RPMI7951 (cell line): ENCODE measurements around the gene PKNOX2. TPM values are rescaled to one million over a fixed set of nuclear protein-coding genes. Genes with fewer than 3 reads are reported as not detected.
"Not testable (repeated sequence)": the region's sequence is repeated elsewhere in the genome, so short reads cannot be mapped to it uniquely, and the experiment has no call there.

Experiments used
- DNase-seq: peaks from one replicate; pipeline ENCODE4 v3.0.0-alpha.2; 2012; ENCODE audit warnings: low read depth
- total RNA-seq: library from RNA; depleted of rRNA; stranded (reverse); fragments of >200 nt; shearing (Covaris generic); gene quantifications from 2 replicates; pipeline ENCODE4 v1.2.3, GENCODE V29; 2014

The PKNOX2 gene
- total RNA-seq, 1 experiment from 2014 or later: 2.8 TPM

DNA sequence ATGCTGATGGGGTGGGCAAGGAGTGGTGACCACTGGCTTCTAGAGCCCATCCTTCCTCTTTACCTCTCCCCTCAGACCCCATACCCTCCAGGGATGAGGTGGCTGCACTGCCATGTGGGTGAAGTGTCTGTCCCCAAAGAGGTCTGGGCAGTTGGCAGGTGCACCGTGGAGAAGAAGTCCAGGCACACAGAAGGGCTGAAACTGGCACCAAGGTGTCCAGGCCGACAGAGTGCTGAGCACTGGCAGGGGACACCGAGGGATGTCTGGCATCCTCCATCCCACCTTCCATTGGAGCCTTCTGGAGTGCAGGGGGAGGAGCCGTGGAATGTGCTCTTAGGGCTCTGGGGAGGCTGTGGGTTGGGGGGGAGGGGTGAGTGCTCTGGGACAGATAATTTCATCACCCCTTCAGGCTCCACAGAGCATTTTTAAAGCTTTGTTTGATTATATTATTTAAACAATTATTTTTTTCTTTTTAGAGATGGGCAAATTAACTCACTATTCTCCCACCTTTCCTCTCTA lies 37.9 kb downstream of the PKNOX2 start:
- DNase-seq: no peak

DNA sequence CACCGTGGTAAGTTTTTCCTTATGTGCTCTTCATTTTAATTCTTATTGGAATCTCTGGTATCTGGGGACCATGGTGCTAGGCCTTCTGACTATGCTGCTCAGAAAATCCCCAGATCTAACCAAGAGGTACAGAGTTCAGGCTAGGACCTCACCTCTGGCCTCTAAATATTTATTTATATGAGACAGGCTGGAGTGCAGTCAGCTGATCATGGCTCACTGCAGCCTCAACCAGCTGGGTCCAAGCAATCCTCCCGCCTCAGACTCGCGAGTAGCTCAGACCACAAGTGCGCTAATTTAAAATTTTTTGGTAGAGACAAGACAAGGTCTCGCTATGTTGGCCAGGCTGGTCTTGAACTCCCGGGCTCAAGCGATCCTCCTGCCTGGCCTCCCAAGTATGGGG lies 38.4 kb downstream of the PKNOX2 start:
- DNase-seq: no peak

DNA sequence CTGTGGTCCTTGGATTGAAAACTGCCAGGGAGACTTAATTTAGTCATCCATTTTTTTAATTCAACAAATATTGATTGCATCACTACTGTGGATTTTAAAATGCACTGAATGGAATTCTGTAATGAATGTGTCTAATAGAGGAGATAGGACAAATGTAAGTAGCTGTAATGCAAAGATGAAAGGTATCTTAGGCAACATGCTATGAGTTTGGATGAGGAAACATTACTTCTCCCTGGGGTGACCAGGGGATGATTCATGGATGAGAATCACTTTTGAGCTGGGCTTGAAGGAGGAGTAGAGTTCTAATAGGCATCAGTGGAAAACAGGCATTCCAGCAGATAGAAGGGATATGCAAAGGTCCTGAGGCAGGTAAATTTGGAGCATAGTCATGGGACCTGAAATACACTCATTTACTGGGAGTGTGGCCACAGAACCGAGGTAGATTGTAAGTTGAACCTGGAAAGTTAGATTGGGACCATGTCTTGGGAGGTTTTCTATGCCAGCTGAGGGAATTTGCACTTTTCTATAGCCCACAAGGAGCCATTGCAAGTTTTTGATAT lies 43.4 kb downstream of the PKNOX2 start:
- no peak for DNase-seq

DNA sequence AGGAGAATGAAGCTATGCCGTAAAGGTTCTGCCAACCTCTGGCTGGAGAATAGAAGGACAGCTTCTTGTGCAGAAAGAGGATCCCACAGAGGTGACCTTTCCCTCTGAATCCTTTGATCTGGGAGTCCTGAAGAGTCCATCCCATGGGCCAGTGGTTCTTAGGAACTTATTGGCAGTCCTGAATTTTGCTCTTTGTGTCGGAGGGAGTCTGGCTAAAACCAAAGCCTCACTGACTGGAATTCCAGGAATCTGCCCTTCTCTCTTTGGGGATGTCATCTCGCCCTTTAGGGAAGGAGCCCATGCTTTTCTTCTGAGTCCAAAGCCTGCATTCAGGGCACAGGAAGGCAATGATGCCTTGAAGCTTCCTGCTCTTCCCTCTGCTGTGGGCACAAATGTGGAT lies 45.5 kb downstream of the PKNOX2 start:
- DNase-seq: no peak

DNA sequence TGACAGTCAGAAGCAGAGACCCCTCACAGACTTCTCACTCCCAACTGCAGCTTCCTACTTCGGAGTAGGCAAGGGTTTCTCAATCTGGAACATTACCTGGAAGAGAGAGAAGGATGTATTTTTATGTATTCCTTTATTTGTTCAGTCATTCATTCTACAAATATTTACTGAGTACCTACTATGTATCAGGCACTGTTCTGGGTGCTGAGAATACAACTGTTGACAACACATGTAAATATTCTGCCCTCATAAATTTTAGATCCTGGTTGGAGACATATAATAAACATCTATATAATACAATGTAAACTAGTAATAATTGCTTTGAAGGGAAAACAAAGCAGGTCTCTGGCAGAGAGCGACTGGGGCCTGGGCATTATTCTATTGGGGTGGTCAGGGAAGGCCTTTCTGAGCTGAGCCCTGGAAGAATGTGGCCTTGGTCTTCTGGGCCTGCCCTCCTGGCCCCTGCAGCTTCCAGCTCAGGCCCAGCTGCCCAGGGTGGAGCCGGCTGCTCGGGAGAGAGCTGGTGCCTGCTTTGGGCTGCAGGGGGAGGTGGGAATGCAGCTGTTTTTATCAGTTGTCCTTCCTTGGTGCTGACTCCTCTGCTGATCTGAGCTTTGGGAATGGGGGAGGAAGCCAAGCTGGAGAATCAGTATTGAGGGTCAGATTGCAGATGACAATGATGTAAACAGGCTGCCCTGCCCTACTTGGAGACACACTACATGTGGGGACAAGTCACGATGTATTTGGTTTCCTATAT lies 46.8 kb downstream of the PKNOX2 start:
- no peak for DNase-seq

DNA sequence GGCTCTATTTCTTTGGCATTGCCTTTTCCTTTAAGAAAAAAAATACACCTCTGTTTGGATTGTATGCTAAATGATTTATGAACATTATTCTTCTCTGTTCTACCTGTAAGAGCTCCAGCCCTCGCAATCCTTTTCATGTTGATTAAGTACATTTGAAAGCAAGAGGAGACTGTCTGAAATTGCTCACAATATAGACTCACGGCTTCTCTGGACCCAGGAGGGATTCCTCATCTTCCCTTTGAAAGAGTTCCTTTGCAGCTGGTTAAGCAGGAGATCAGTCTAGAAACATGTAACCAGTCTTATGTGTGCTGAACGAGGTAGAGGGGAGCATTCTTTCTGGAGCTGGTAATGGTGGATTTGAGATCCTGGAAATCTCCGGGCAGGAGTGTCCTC lies 47.4 kb downstream of the PKNOX2 start:
- no peak for DNase-seq

DNA sequence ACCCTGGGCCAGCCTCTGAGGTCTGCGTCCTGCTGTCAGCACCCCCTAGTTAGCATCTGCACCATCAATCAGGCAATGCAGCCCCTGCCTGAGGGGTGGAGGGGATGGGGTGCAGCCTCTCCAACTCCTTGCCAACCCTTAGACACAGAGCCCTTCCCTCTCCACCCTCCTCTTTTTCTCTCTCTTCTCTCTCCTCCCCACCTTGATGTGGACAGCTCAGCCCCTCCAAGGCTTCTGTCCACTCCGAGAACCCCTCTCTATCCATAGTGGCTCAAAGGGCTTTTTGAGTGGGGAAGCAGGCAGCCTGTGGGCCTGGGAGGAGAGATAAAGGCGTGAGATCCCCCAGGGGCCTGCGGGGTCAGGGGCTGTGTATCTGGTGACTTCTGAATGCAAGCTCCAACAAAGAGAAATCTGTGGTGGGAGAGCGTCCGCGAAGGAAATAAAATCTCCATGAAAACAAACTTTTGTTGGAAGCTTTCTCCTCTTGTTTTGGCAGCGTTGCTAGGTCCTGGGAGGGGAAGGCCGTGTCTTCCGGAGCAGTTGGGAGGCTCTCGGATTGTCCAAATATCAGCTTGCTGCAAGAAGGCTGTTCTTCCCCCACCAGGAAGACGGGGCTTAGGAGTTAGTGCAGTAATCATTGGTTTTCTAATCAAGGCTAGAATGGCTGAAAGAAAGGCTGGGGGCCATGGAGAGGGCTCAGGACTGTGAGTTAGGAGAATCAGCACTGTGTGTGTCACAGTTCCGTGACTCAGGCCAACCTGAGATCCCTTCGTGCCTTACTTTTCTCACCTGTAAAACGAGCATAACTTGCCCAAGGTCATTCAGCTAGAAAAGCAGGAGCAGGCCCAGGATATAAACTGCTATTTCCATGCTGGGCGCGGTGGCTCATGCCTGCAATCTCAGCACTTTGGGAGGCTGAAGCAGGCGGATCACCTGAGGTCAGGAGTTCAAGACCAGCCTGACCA lies 50.3 kb downstream of the PKNOX2 start:
- DNase-seq: peak; percentile 49

DNA sequence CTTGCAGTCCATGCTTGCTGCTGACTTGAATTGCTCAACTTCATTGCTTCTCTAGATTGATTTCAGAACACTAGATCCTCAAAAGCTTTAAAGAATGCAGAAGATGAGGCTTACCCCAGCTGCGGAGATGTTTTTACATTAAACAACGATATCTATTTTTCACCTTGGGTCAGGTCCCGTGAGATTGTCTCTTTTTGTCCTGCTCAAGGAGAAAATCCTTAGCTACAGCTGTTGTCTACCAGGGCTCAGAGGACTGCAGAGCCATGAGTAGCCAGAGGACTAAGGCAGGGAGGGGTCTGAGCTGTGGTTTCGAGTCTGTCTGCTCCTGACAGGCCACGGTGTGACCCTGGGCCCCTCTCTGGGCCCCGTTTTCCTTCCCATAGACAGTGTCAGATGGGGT lies 51.4 kb downstream of the PKNOX2 start:
- DNase-seq: no peak

DNA sequence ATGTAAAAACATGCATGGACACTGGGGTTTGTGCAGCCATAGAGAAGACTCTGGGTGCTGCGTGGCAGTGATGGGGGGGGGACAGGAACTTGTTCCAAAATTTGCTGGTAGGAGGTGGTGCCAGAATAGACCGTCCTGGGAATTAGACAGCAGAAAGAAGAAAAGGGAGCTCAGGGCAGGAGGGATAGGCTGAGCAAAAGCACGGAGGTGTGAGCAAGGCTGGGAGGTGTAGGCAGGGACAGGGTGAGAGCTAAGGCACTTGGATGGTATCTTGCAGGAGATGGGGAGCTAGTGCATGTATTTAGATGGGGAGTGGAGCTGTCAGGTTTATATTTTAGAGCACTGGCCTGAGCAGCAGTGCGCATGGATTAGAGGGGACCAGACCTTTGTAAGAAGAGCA lies 53.8 kb downstream of the PKNOX2 start:
- DNase-seq: no peak

DNA sequence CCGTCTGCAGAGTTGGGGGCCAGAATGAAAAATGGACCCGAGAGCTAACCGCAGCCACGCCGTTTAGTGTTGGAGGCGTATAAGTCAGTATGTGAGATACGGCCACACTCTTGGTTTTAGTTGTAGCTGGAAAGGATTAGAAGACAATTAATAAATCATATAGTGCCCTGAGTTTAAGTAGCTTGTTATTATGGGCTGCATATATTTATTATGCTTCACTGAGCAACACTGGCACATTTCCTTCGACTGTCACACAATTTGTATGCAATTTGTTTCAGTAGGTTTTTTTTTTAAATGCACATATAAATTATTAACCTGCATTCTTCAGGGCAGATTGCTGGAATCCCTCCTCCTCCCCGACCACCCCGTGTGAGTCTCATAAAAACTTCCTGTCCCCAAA lies 56.9 kb downstream of the PKNOX2 start:
- no peak for DNase-seq

DNA sequence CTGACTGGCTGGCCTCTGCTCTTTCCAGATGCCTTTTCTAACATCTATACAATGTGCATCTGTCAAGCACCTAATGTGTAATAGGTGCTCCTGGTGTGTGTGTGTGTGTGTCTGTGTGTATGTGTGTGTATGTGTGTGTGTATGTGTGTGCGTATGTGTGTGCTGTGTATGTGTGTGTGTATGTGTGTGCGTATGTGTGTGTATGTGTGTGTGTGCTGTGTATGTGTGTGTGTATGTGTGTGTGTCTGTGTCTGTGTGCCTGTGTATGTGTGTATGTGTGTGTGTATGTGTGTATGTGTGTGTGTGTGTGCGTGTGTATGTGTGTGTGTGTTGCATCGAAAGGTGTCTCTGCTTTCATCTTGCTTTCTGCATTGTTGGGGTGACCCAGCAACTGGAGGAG lies 57.9 kb downstream of the PKNOX2 start:
- no peak for DNase-seq

DNA sequence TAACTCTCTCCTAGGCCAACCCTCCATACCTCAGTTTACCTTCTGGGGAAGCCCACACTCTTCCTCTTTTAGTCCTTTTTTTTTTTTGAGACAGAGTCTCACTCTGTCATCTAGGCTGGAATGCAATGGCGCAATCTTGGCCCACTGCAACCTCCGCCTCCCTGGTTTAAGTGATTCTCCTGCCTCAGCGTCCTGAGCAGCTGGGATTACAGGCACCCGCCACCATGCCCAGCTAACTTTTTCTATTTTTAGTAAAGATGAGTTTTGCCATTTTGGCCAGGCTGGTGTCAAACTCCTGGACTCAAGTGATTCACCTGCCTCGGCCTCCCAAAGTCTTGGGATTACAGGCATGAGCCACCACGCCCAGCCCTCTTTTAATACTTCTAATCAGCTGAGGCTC lies 58.6 kb downstream of the PKNOX2 start:
- DNase-seq: not testable (repeated sequence)

DNA sequence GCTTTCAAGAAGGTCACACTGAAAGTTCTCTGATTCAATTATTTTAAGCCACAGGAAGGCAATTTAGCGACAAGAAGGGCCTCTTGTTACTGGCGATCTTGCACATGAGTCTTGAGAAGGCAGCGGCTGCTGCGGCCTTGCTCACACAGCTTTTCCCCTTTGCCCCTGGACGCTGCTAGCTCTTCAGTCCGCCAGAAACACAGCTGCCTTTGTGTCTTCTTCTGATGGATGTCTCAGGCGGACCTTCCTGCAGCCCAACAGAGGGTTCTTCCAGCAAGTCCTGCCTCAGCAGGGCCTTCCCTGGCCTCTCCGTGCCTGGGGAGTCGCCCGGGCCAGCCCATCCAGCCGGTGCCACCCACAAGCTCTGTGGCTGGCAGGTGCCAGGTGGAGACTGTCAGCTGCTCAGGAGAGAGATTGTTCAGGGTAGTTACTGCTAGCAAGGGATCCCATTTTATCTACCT lies 59.4 kb downstream of the PKNOX2 start:
- DNase-seq: peak; percentile 42

DNA sequence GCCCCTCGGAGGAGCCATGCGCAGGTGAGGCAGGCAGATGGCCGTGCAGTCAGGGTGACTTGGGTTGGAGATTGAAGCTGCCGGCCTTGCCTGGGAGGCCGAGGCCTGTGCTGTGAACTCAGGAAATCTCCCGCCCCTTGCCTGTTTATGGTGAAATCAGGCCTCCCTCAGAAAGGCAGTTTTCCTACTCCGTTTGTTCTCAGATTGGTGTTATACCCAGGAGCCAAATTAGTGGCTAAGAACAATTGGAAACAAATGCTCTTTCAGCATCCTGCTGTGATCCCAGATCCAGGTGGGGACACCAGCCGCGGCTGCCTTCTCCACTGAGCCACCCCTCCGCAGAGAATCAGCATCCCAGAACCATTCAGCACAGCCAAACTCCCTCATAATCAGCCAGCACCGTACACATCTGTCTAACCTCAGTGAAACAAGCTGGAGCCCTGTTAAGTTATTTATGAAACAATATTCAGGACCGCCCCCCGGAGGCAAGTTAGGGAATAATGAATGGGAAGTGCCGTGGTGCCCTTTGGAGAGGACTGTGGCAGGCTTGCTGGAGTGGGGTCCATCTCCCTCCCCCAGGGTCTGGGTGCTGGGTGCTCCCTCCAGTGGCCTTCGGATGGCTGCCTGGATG lies 60.0 kb downstream of the PKNOX2 start:
- DNase-seq: peak; percentile 14

DNA sequence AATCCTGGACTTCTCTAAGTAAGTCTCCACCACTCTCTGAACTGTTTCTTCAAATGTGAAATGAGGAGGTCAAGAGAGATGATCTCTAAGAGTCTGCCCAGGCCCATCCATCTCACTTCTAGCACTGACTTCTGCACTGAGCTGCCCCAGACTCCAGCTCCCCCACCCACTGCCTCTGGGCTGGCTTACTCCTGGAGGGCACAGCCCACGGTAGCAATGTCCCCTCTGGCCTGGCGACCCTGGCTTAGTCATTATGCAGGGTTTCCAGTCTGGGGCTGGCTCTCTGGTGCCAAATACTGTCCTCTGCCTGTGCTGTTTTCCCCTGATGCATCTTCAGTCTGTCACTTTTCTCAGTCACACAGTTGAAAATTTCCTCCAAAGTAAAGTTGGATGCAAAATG lies 60.9 kb downstream of the PKNOX2 start:
- no peak for DNase-seq

DNA sequence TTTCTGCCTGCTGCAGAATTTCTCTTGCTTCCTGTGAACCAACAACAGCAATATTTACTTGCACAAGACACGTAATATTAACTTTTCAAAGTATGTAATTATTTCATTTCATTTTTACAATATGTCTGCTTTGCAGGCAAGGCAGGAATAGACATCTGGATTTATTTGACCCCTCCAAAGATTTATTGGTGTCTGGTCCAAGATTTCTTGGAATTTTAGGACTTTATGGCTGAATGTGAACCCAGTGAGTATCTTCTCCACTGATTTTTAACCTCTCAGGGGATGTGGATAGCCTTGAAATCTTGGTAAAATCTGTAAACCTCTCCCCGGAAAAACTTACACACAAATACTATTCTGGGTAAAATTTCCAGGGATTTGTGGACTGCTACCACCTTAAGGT lies 61.5 kb downstream of the PKNOX2 start:
- DNase-seq: no peak

DNA sequence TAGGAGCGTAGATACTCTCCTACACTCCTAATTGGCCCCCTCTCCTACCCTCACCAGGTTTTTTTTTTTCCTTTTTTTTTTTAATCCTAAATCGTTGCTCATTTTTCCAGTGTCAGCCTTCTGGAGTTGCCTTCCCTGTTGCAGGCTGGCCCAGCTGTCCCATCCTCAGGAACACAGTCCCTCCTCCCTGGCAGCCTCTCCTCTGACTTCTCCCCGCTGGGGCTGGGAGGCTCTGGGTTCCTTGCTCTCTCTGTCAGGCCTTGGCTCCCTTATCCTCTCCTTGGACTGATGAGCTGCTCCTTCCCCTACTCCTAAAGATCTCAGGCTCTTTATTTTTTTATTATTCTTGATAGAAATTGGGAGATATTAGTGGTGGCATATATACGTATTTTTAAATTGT lies 62.2 kb downstream of the PKNOX2 start:
- no peak for DNase-seq

DNA sequence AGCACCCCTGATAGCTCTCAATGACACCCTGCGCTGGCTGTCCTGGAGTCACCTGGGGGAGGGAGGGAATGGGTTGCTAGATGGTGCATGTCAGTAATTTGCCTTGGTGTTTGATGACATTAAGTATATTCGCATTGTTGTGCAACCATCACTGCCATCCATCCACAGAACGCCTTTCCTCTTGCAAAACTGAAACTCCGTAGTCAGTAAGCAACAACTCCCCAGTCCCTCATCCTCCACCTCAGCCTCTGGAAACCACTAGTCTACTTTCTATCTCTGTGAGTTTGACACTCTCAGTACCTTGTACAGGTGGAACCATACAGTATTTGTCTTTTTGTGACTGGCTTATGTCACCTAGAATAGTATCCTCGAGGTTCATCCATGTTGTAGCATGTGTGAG lies 62.6 kb downstream of the PKNOX2 start:
- no peak for DNase-seq

DNA sequence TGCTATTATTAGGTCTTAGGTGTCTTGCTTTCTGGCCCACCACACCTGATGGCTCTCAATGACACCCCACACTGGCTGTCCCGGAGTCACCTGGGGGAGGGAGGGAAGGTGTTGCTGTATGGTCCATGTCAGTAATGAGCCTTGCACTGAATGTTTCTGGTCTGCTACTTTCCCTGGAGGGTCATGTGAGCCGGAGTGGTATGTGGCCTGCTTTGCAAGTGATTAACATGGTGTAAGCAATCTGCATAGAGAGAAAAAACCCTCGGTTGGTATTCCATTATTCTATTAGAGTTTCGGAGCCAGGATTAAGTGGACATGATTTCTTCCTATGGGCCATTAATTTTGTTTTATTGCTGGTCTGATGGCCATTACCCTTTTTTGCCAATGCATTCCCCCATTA lies 63.9 kb downstream of the PKNOX2 start:
- DNase-seq: no peak

DNA sequence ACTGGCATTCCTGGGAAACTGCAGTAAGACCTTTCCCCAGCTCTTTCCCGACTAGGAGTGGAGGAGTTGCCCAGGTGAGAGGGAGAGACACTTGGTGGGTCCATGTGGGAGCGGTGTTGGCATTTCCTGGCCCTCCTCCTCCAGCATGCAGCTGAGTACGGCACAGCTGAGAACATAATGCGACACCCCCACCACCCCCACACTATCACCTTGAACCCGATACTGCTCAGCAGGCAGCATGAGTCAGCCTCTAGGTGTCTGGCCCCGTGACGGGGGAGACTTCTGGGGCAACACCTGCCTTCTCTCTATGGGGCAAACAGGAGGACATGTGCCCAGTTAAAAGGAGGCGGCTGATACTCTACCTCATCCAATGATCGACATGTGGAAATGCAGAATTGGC lies 64.4 kb downstream of the PKNOX2 start:
- no peak for DNase-seq

DNA sequence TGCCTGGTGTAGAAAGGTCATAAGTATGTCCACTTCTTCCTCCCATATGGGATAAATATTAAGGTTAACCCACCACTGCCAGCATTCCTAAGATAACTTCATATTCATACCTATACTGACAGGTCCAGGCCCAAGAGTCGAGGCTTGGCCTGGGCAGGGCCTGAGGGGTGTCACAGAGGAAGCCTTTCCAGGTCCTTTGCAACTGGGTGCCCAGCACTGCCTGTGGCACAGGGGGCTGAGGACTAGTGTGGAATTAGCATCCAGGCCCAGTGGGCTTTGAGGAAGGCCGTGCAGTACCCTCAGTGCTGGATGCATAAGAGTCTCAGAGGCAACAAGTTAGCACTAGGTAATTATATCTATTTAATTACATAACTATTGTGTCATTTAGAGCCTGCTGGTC lies 65.4 kb downstream of the PKNOX2 start:
- no peak for DNase-seq

DNA sequence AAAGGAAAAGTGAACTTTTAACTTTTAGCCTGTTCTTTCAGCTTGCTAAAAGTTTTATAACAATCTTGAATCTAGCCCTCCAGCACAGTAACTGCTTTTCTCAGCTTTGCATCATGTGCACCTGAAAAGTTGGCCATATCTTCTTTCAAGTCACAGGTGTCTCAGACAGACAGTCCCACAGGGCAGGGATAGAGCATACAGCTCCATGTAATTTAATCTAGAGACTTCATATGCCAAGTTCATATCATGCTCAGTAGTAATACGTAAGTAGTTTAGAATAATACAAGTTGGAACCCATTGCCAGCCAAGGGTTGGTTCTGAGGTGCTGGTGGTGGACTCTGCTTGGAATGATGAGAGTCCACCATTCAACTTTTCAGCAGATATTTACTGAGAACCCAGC lies 68.6 kb downstream of the PKNOX2 start:
- DNase-seq: no peak
